Right ventricle myocardium inferior (tissue), 1 donor: Measurements from ENCODE around the gene CEBPB. TPM values are rescaled to one million over a fixed set of nuclear protein-coding genes. Genes with fewer than 3 reads are reported as not detected.
"Not testable (repeated sequence)": the region's sequence is repeated elsewhere in the genome, so short reads cannot be mapped to it uniquely, and the experiment has no call there.

Experiments
- ATAC-seq: fragments of 200-7000 bp; cut with Tn5 transposase; one replicate; pipeline ENCODE4 v1.9.1; 2020; ENCODE audit warnings: mild to moderate bottlenecking, moderate library complexity
- DNase-seq: peaks from one replicate; pipeline ENCODE4 v3.0.0; 2021; ENCODE audit errors: missing footprints
- intact Hi-C: fragments of 100-400 bp; cut with DNase I; formaldehyde crosslinking; loops from one replicate; pipeline ENCODE4 v1.11.0; 2022
- total RNA-seq: library from RNA; stranded (reverse); fragmentation: NEBNext Ultra II Directional; extraction: Animal tissue kit (Norgen Biotek cat#: 25700); gene quantifications from one replicate; pipeline ENCODE4 v1.2.1, GENCODE V29; 2021
- donor health status: DM: no; HTN: yes; CAD: no; lungs with severe emphysema.

Gene CEBPB
- total RNA-seq, 1 donor from 2014 or later, result 62.4 TPM

DNA sequence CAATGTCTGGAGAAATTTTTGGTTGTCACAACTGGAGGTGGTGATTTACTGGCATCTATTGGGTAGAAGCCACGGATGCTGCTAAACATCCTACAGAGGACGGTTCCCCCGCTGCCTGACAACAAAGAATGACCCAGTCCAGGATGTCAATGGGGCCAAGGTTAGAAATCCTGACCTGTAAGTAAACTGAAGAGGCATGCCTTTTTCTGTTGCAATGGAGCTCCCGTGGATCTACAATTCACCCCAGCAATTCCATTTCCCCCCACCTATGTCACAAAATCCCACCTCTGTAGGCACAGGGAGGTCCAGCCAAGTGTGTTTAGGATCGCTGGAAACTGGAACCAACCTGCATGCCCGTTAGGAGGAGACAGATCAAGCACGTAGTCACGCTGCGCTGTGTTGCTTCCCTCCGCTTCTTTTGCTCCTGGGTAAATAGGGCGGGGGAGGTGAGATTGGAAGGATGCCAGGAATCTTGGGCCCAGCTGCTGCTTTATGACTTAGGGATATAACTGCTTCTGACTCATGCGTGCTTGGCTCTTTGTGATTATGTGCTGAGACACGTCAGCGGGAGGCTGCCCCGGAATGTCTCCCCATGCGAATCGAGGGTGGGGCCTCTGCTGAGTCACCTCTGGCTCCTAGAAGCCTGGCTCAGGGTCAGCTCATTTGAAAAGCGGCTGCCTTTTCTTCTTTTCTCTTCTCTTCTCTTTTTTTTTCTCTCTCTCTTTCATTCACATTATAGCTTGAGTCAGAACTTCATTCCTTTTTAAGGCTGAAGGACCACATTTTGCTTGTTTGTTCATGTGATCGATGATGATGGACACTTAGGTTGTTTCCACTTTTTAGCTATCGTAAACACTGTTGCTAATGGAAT, 24.7 kb upstream of the CEBPB start:
- peak; percentile 97 for DNase-seq
- peak; percentile 96 for ATAC-seq
- intact Hi-C loops, result no loop called here

DNA sequence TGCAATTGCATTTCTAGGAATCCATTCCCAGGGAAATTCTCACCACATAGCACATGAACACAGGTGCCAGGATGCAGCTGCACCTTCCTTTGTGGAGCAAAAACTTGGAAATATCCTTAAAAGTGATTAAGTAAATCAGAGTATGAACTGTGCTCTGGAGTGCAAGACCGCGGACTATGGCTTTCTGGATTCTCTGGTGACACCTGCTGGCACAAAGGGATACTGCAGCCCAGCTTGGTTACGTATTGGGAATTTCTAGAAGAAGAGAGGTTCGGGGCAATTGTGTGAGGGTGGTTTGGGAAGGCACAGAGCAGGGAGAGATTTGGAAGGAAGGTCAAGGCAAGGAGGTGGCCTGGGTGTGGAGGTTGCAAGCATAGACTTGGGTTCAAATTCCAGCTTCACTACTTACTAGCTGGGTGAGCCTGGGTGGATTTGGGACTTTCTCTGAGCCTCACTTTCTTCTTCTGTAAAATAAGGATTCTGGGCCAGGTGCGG, 21.3 kb upstream of the CEBPB start:
- DNase-seq (no peak), ATAC-seq (no peak)
- intact Hi-C loops, result loop anchor here (1.0 kb wide), 2 partner anchors 48 to 190 kb away; no protein-coding TSS in a partner anchor

DNA sequence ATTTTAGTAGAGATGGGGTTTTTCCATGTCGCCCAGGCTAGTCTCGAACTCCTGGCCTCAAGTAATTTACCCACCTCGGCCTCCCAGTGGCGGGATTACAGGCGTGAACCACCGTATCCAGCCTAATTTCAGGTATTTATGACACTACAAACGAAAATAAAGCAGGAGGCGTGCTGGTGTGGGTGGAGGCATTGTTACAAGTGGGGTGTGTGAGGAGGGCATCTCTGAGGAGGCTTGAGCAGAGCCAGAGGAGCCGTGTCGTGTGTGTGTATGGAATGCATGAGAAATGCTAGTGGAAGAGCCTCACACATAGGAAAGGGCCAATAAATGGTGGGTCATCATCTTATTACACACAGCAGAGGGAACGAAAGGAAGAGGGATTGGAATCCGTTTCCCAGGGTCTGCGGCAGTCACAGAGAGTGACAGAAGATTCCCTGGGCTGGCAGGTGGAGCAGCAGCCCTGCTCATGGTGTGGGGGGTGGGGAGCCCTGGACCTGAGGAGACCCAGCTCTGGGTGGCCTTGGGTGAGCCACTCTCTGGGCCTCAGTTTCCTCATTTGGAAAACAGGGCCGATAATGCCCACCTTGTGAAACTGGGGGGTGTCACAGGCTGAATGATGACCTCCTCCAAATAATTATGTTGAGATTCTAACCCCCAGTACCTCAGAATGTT, 19.9 kb upstream of the CEBPB start:
- DNase-seq, result peak; percentile 33
- ATAC-seq, result no peak
- intact Hi-C loops, result no loop called here

DNA sequence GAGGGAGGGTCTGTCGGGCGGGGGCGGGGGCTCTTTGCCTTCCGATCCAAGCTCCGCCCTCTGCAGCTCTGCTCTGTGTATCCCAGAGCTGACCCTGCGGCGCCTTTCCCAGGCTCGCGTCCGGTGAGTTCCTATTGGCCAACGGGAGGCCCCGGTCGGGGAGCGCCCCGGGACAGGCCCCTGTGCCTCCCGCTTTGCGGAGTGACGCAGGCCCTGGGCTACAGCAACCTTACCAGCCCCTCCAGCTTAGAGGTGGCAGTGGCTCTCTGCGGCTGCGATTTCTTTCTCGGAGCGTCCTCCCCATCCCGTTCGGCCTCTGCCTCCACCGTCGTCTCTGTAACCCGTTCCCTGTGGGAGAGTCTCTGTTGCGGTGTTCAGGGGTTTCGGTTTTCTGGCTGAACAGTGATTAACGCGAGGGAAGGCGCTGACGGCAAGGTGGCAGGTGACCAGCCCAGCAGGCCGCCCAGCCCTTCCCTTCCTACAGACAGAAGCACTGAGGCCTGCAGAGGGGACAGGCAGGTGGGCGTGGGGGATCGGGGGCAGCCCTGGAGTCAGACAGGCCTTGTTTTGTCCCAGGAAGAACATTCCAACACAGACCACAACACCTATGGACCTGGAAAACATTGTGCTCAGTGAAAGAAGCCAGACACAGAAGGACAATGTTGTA, 18.1 kb upstream of the CEBPB start:
- ATAC-seq, result peak; percentile 95
- intact Hi-C loops, result no loop called here
- DNase-seq, result peak; percentile 96

DNA sequence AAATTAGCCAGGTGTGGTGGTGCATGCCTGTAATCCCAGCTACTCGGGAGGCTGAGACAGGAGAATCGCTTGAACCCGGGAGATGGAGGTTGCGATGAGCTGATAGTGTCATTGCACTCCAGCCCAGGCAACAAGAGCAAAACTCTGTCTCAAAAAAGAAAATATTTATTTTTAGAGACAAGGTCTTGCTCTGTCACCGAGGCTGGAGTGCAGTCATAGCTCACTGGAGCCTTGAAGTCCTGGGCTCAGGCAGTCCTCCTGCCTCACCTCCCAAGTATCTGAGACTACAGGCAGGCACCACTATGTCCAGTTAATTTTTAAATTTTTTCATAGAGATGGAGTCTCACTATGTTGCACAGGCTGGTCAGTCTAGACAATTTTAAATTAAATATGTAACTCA, 16.2 kb upstream of the CEBPB start:
- DNase-seq, result no peak
- ATAC-seq, result no peak
- intact Hi-C loops, result no loop called here

DNA sequence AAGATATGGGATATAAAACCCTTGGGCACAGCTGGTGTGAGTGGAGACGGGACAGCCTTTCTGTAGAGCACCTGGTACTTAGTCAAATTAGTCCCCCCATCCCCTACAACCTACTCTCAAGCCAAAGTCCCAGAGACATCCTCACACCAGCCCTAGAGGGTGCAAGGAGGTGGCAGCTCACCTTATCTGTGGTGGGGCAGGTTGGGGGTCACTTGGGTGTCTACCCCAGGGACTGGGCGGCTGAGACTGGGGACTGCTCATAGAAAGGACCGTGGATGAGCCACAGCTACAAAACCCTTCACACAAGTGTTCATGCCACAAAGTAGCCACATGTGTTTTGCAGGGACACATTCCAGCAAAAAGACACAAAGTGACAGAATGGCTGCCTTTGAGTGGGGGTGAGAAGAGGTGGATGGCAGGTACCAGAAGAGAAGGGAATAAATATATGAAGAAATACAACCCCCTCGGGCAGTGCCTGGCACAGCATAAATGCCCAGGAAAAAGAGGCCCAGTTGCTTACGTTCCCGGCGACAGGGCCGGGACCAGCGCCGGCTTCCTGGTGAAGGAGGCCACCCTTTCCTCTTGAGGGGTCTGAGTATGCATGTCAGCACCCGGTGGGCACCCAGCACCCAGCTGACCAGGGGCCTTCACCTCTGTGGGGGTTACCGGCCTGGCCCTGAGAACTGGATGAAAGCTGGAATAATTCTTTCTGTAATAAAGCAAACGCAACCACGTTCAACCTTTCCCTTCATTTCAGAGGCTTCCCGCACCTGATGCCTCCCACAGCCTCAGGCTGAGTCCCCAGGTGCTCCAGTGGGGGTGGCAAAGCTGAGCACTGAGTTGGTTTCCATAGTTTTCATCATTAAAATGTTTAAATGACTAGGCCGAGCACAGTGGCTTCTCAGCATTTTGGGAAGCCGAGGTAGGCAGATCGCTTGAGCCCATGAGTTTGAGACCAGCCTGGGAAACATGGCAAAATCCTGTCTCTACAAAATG, 14.4 kb upstream of the CEBPB start:
- DNase-seq (no peak), ATAC-seq (no peak)
- intact Hi-C loops, result no loop called here

DNA sequence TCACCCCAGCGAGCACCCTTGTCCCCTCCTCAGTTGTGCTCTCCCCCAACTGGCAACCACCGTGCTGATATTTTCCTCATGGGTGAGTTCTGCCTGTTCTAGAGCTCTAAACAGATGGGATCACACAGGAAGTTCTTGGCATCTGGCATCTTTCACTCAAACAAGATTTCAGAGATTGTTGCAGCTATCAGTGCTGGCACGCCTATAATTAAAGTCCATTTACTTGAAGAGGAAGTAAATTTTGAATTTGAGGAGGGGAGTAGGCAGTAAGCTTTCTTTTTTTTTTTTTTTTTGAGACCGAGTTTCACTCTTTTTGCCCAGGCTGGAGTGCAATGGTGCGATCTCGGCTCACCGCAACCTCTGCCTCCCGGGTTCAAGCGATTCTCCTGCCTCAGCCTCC, 12.0 kb upstream of the CEBPB start:
- DNase-seq, intact Hi-C loops, ATAC-seq: not testable (repeated sequence)

DNA sequence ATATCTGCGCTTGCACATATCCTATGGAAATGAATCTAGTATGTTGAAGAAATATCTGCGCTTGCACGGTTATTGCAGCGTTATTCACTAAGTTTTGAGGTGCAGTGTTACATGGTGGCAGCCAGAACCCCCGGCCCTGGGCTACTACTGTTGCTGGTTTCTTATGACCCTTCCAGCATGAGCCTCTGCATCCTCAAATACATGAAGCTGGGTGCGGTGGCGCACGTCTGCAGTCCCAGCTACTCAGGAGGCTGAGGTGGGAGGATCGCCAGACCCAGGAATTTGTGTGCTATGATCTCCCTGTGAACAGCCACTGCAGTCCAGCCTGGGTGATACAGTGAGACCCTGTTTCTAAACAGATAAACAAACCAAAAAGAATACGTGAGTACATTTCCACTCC, 9.3 kb upstream of the CEBPB start:
- DNase-seq, result no peak
- ATAC-seq, result no peak
- intact Hi-C loops, result loop anchor here (10.0 kb wide), 2 partner anchors 533 to 563 kb away; no protein-coding TSS in a partner anchor

DNA sequence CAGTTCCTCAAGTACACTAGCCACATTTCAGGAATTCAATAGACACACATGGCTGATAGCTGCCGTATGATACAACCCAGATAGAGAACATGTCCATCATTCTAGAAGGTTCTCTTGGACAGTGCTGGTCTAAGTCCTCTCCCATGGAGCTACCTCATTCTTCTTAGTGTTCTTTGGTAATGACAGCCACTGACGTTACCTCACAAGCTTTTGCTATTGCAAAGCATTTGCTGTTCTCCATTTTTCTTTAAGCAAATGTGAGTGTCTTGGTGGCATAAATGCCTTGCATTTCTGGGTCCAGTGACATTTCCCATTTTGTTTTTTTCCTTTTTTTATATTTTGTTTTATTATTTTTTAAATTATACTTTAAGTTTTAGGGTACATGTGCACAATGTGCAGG, 8.3 kb upstream of the CEBPB start:
- intact Hi-C loops, result loop anchor here (10.0 kb wide), 2 partner anchors 532 to 562 kb away; no protein-coding TSS in a partner anchor
- ATAC-seq (no peak), DNase-seq (no peak)

DNA sequence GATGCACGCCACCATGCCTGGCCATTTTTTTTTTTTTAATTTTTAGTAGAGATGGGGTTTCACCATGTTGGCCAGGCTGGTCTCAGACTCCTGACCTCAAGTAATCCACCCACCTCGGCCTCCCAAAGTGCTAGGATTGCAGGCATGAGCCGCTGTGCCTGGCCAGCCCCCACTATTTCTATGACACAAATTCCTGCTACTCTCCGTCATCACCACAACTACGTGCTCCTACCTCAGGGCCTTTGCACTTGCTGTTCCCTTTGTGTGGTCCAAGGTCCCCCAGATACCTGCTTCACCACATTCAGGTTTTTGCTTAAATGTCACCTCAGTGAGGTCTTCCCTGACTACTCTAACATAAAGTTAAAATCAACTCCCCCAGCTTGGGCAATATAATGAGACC, 5.2 kb upstream of the CEBPB start:
- ATAC-seq, result no peak
- intact Hi-C loops, result loop anchor here (10.0 kb wide), 2 partner anchors 529 to 559 kb away; no protein-coding TSS in a partner anchor

DNA sequence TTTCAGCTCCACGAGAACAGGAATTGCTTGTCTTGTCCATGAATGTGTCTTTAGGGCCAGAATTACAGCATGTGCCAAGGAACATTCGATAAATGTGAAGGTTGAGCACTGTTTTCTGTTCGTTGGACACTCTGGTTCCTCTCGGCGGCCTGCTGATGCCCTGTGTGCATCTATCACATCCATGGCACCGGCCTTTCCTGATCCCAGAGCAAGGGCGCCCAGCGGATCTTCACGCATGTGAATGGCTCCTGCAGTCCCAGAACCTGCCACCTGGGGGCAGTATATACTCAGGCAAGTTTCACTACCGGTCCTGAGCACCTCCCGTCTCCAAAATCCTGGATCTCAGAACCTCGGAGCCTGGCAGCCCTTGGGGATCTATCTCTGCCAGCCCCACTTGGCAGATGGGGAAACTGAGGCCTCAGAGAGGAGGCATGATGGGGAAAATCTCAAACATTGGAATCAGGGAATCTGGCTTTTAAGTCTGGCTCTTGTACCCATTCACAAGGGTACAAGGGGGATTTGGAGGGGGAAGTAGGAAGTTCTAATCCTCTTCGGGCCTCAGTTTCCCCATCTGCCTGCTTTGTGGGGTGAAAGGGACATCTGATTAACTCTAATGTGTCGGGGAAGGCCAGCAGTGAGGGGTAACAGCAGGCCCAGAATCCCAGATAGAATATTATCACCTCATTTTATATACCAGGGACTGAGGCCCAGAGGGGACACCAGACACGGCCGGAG, 4.3 kb upstream of the CEBPB start:
- ATAC-seq, result peak; percentile 43
- intact Hi-C loops, result loop anchor here (2.0 to 10.0 kb wide), 3 partner anchors 394 to 558 kb away; no protein-coding TSS in a partner anchor
- DNase-seq, result peak; percentile 93

More for the DNA sequence above, 5.2 kb upstream of the CEBPB start:
- DNase-seq, result no peak

DNA sequence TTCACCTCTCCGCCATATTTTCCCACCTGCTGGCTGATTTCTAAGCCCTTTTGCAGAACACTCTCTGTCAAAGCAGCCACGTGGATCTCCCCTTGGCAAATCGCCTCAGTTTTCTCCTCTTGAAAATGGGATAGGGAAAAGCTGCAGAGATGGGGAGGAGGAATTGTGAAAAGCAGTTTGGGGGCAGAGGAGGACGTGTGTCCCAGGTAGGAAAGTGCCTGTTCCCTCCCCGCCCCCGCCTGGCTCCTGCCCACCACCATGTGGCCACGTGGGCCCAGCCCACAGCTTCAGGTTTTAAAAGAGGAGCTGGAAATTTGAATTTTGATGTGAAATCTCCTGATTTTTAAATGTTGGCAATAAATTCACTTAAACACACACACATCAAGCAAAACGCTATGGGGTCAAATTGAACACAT, 3.6 kb upstream of the CEBPB start:
- DNase-seq, result no peak
- intact Hi-C loops, result loop anchor here (2.0 to 10.0 kb wide), 3 partner anchors 394 to 558 kb away; no protein-coding TSS in a partner anchor
- ATAC-seq, result no peak

DNA sequence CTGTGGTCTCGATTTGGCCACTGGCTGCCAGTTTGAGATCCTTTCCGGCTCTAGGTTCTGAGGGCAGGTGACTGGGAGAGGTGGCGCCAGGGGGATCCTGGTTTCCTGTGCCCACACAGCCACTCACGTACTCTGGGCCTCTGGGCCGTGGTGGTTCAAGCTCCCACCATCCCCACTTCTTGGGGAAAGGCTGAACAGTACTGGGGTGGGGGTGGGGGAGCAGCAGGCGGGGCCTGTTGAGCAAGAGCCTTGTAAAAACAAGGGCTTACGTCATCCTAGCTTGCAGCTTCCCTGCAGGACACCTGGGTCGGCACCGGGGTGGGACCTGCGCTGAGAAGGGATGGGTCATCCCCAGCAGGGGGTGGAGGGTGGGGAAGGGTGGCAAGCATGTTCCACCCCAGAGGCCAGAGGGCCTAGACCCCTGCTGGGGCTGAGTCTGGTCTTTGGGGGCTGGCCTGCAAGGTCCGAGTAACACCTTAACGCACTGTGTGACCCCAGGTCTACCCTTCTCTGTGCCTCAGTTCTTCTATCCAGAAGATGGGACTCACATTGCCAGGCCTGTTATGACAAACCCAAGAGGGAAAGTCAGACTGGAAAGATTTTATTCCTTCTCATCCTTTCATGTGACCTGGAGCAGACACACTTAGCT, 3.1 kb upstream of the CEBPB start:
- ATAC-seq, result no peak
- DNase-seq, result no peak
- intact Hi-C loops, result loop anchor here (2.0 to 10.0 kb wide), 3 partner anchors 393 to 557 kb away; no protein-coding TSS in a partner anchor

DNA sequence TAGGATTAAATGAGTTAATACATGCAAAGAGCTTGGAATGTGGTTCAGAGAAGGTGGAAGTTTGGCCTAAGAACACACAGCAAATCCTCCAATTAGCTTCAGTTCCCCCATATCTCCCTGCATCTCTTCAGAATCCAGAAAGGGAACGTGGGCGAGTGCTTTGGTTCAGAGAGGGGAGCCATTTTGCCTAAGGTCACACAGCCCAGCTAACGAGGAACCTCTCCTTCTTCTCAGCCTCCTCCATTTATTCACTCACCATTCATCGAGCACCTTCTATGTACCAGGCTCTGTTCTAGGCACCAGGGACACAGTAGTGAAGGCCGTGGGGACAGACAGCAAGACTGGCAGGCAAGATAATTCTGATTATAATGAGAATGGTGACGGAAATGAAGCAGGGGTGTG, 2.3 kb upstream of the CEBPB start:
- intact Hi-C loops, result loop anchor here (10.0 kb wide), 2 partner anchors 527 to 557 kb away; no protein-coding TSS in a partner anchor
- ATAC-seq, result no peak

DNA sequence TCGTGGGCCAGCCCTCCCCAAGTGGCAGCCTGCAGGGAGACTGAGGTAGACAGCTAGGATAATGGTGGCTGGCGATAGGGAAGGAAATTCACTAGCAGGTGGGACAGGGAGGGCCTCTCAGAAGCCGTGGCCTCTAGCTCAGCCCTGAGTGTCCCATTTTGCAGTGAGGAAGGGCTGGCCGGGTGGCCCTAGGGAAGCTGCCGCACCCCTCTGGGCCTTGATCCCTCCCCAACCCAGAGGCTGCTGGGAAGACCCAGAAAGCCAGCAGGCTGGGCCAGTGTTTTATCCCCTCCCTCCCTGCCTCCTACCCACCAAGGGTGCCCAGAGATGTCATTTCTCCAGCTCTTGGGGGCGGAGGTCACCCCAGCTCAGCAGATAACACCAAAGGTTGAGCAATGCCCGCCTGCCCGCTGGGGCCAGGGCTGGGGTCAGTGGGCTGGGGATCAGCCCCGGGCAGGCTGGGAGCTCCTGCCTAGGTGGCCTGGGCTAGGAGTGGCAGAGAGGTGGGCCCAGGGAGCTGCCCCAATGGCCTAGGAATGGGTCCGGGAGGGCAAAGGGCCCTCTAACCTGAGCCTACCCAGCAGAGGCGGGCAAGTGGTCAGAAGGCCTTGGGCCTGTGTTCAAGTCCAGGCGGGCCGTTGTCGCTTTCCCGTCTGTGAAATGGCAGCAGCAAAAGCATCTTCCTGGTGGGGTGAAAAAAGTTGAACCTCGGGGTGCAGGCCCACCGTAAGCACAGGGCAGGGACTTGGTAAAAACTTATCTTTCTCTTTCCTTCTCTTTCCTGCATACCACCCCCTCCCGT, 1.6 kb upstream of the CEBPB start:
- intact Hi-C loops, result loop anchor here (10.0 kb wide), 2 partner anchors 526 to 556 kb away; no protein-coding TSS in a partner anchor
- no peak for DNase-seq
- no peak for ATAC-seq

More for the DNA sequence above, 2.3 kb upstream of the CEBPB start:
- DNase-seq, result no peak
